ENCODE measurements around the gene FKBP2.

DNA sequence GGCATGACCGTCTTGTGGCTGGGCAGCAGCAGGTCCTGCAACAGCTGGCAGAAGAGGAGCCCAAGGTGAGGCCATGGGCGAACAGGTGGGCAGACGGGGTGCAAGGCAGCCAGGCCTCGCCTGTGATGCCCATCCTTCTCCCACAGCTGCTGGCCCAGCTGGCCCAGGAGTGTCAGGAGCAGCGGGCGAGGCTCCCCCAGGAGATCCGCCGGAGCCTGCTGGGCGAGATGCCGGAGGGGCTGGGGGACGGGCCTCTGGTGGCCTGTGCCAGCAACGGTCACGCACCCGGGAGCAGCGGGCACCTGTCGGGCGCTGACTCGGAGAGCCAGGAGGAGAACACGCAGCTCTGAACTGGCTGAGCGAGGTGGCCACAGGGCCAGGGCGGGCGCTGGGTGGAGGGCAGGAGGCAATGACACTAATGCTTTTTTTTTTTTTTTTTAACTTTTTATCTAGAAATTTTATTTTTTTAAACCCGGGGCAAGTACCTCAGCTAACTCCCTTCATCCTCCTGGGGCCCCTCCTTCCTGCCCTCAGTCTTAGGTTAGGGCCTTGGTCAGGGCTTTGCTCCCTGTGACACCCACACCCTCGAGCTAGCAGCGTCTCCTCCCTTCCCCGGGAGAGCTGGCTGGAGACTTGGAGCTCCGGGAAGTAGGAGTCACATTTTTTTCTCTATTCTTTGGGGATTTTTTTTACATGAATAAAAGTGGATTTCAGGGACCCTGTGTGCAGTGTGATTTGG is 26.5 kb downstream of the FKBP2 start:
- TF ChIP-seq, protein P1, sequence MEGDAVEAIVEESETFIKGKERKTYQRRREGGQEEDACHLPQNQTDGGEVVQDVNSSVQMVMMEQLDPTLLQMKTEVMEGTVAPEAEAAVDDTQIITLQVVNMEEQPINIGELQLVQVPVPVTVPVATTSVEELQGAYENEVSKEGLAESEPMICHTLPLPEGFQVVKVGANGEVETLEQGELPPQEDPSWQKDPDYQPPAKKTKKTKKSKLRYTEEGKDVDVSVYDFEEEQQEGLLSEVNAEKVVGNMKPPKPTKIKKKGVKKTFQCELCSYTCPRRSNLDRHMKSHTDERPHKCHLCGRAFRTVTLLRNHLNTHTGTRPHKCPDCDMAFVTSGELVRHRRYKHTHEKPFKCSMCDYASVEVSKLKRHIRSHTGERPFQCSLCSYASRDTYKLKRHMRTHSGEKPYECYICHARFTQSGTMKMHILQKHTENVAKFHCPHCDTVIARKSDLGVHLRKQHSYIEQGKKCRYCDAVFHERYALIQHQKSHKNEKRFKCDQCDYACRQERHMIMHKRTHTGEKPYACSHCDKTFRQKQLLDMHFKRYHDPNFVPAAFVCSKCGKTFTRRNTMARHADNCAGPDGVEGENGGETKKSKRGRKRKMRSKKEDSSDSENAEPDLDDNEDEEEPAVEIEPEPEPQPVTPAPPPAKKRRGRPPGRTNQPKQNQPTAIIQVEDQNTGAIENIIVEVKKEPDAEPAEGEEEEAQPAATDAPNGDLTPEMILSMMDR (IDR thresholded peaks at IDR 0.05), result no peak
- TF ChIP-seq EZH2 (IDR thresholded peaks at IDR 0.05) (no peak), EZH2phosphoT487 (IDR thresholded peaks at IDR 0.05) (no peak)
